Caco-2 (cell line): ENCODE results near the gene TMEM62. TPM values are rescaled to one million over a fixed set of nuclear protein-coding genes. Genes with fewer than 3 reads are reported as not detected.
A peak's percentile ranks its signal among the peaks of the same experiment; 100 is the strongest.

Experiments used
- Bru-seq: library from RNA; stranded (reverse); fragments of 400-500 nt; gene quantifications from one replicate; lab custom pipeline; 2021; lab: Mats Ljungman, UMichigan
- BruChase-seq, 2 experiments: library from RNA; stranded (reverse); fragments of 400-500 nt; gene quantifications; one replicate each; lab custom pipeline; 2021; lab: Mats Ljungman, UMichigan
- BruUV-seq: library from RNA; stranded (reverse); fragments of 400-500 nt; replicated peaks from 2 replicates; lab custom pipeline; 2021; lab: Mats Ljungman, UMichigan
- CTCF ChIA-PET: fragments of 300-600 bp; sonication (Branson Sonifier 250); formaldehyde crosslinking; loops from one replicate; lab custom pipeline; 2022; ENCODE audit warnings: antibody characterized with exemption; lab: Charles Lee
- POLR2A ChIA-PET: fragments of 300-600 bp; sonication (Branson Sonifier 250); formaldehyde crosslinking; loops from one replicate; lab custom pipeline; 2022; ENCODE audit warnings: antibody characterized with exemption; lab: Charles Lee
- DNase-seq, 2 experiments: peaks; one replicate each; pipeline versions ENCODE4 v3.0.0 to v3.0.0-alpha.2; 2020 to 2022
- H3K27me3 ChIP-seq: replicated peaks from 2 replicates; pipeline ENCODE4 v1.6.0; 2011; ENCODE audit warnings: low read length; ENCODE audit not compliant: control insufficient read depth, insufficient read depth
- H3K36me3 ChIP-seq: 2 replicates; pipeline ENCODE4 v1.5.1; 2011; ENCODE audit warnings: low read length; ENCODE audit not compliant: control insufficient read depth, insufficient read depth
- H3K4me1 ChIP-seq: fragments of 250-450 bp; sonication (Bioruptor Pico); 2 replicates; pipeline ENCODE4 v1.5.1; 2020; ENCODE audit warnings: mild to moderate bottlenecking
- H3K4me3 ChIP-seq: 2 replicates; pipeline ENCODE4 v1.5.1; 2011; ENCODE audit warnings: low read depth, mild to moderate bottlenecking, control low read depth, low read length
- H3K9me3 ChIP-seq: fragments of 250-450 bp; sonication (Bioruptor Pico); 2 replicates; pipeline ENCODE4 v1.5.1; 2020; ENCODE audit warnings: mild to moderate bottlenecking, moderate library complexity
- H3K27ac Mint-ChIP-seq: one replicate; pipeline ENCODE4 v1.8.0; 2022; ENCODE audit warnings: mixed read lengths; ENCODE audit not compliant: unreplicated experiment
- H3K27me3 Mint-ChIP-seq: one replicate; pipeline ENCODE4 v1.8.0; 2022; ENCODE audit warnings: mixed read lengths; ENCODE audit not compliant: insufficient read depth, unreplicated experiment
- H3K36me3 Mint-ChIP-seq: one replicate; pipeline ENCODE4 v1.8.0; 2022; ENCODE audit warnings: mild to moderate bottlenecking, mixed read lengths; ENCODE audit not compliant: insufficient read depth, unreplicated experiment
- H3K4me1 Mint-ChIP-seq: one replicate; pipeline ENCODE4 v1.8.0; 2022; ENCODE audit warnings: low read depth, mixed read lengths; ENCODE audit not compliant: unreplicated experiment
- H3K4me3 Mint-ChIP-seq: one replicate; pipeline ENCODE4 v1.8.0; 2022; ENCODE audit warnings: mild to moderate bottlenecking, moderate library complexity, mixed read lengths; ENCODE audit not compliant: unreplicated experiment
- H3K9me3 Mint-ChIP-seq: one replicate; pipeline ENCODE4 v1.8.0; 2022; ENCODE audit warnings: mixed read lengths; ENCODE audit not compliant: unreplicated experiment
- intact Hi-C: fragments of 100-400 bp; cut with micrococcal nuclease; formaldehyde crosslinking; loops from one replicate; pipeline ENCODE4 v1.10.0; 2022; ENCODE audit not compliant: unreplicated experiment
- long read RNA-seq: library from polyadenylated mRNA; stranded (forward); transcript quantifications from one replicate; pipeline ENCODE4 v2.0.0, GENCODE V29; 2022
- total RNA-seq: library from RNA; stranded (reverse); gene quantifications from 2 replicates; pipeline ENCODE4 v1.2.3, GENCODE V29; 2022
- TF ChIP-seq, protein P1 (sequence below), 2 experiments: fragments of 200-600 bp in 1 of 2; IDR thresholded peaks; 1 replicate in 1 of 2; 2 replicates in 1 of 2; pipeline versions ENCODE4 v1.5.1 to v1.8.0; 2011 to 2022; ENCODE audit warnings: antibody characterized with exemption in 1 of 2, control low read depth in 1 of 2, inconsistent platforms in 1 of 2, low read depth in 1 of 2, low read length in 1 of 2, mild to moderate bottlenecking in 1 of 2, moderate library complexity in 1 of 2; ENCODE audit not compliant: insufficient read depth in 1 of 2, severe bottlenecking in 1 of 2, unreplicated experiment in 1 of 2

Gene TMEM62
- total RNA-seq (22.0 and 23.7 TPM in 2 replicates), Bru-seq, nascent RNA (percentile 82 among the genes with signal in this experiment), BruChase-seq, experiment 1, labeled RNA remaining after a 2-hour chase (percentile 71 among the genes with signal in this experiment), BruChase-seq, experiment 2, labeled RNA remaining after a 6-hour chase (percentile 66 among the genes with signal in this experiment)
- long read RNA-seq, transcript TMEM62-201 (14 exons, 2,771 nt) = major isoform, 13 of 34 reads
- long read RNA-seq, partial matches to known transcripts = 8 of 34 reads
- long read RNA-seq, other reads (novel, unspliced or antisense) = 13 of 34 reads

DNA sequence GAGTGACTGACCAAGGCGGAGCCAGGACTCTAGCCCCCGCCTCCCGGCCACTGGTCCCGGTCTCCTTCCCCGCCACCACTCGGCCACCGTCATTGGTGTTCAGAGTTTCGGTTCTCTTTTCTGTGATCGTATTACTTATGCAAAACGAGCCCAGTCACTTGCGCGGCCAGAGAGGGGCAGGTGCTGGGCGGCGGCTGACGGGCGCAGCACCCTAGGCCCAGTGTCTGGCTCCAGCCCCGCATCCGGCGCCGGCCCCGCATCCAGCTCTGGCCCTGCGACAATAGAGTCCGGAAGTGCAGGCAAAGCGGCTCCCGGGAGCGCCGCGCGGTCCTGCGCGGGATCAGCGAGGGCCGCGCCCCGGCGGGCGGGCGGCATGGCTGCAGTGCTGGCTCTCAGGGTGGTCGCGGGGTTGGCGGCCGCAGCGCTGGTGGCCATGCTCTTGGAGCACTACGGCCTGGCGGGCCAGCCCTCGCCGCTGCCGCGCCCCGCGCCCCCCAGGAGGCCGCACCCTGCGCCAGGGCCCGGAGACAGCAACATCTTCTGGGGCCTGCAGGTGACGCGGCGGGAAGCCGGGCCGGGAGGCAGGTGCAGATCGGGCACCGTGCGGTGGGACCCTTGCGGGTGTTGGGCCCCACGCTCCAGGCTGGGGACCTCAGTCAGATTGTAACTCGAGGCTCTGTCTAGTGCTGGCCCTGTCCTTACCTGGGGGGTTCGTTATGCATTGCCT, at the start of gene TMEM62:
Gene TMEM62 (plus strand): TSS at position 157 of the 727 bp plus-strand sequence. CDS start 217 bp downstream, at position 374.
- intact Hi-C loops = loop anchor here (1.0 to 2.0 kb wide), 2 partner anchors 27 to 51 kb away; partner anchors contain the start of genes CCNDBP1 and UBR1
- ChIA-PET POLR2A (no interaction called here), CTCF (no interaction called here)
- Histone ChIP-seq H3K9me3 (no peaks in the 10 kb centered on the region; the same call in 1 of the 2 replicates), H3K4me1 (no peaks in the 10 kb centered on the region), H3K27me3 (no peaks in the 10 kb centered on the region; the same call in 1 of the 2 replicates), H3K4me3 (peak within 1 kb of the TSS; percentile 73), H3K36me3 (peaks cover 3% of the 10 kb centered on the region; the same call in 1 of the 2 replicates)
- no peaks in the 10 kb centered on the region for H3K27me3 Mint-ChIP-seq
- peak within 1 kb of the TSS; percentile 94 for H3K4me3 Mint-ChIP-seq
- DNase-seq = peak; percentile 87 to 89
- peaks cover 13% of the 10 kb centered on the region for H3K36me3 Mint-ChIP-seq
- peaks cover 20% of the 10 kb centered on the region for H3K9me3 Mint-ChIP-seq
- no TSS peak for BruUV-seq
- TF ChIP-seq, protein P1, sequence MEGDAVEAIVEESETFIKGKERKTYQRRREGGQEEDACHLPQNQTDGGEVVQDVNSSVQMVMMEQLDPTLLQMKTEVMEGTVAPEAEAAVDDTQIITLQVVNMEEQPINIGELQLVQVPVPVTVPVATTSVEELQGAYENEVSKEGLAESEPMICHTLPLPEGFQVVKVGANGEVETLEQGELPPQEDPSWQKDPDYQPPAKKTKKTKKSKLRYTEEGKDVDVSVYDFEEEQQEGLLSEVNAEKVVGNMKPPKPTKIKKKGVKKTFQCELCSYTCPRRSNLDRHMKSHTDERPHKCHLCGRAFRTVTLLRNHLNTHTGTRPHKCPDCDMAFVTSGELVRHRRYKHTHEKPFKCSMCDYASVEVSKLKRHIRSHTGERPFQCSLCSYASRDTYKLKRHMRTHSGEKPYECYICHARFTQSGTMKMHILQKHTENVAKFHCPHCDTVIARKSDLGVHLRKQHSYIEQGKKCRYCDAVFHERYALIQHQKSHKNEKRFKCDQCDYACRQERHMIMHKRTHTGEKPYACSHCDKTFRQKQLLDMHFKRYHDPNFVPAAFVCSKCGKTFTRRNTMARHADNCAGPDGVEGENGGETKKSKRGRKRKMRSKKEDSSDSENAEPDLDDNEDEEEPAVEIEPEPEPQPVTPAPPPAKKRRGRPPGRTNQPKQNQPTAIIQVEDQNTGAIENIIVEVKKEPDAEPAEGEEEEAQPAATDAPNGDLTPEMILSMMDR (IDR thresholded peaks at IDR 0.05; ENCODE audit: insufficient read depth in 1 of 2, low read depth in 1 of 2, low read length in 1 of 2, severe bottlenecking in 1 of 2, unreplicated experiment in 1 of 2) = peak in 1 of 2 experiments; percentile 2
- H3K27ac Mint-ChIP-seq = peak within 1 kb of the TSS; percentile 95
- H3K4me1 Mint-ChIP-seq = peaks cover 16% of the 10 kb centered on the region

DNA sequence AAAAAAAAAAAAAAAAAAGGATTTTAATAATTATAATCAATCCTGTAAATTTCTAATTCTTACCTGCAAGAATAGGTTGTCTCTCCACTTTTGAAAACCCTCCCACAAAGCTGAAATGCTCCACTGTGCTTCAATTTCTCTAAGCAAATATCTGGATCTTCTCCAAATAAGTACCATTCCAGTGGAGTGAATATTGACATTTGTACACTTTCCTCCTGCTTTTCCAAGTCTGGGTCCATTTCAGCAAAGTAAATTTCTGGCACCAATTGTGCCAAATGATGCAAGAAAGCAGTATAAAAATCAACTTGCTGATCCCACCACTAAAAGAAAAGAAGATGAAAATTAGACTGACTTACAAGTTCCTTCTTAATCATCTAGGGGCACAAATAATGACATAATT, 47.5 kb upstream of the TMEM62 start:
- H3K4me3 Mint-ChIP-seq = no peak overlapping the region
- no peaks in the 10 kb centered on the region for H3K4me1 Mint-ChIP-seq
- intact Hi-C loops = no loop called here
- Histone ChIP-seq H3K36me3 (no peaks in the 10 kb centered on the region), H3K4me1 (no peaks in the 10 kb centered on the region), H3K9me3 (no peaks in the 10 kb centered on the region), H3K27me3 (no peaks in the 10 kb centered on the region), H3K4me3 (no peak overlapping the region)
- H3K9me3 Mint-ChIP-seq = no peaks in the 10 kb centered on the region
- DNase-seq = no peak
- H3K27ac Mint-ChIP-seq = no peak overlapping the region
- CTCF ChIA-PET = no interaction called here
- TF ChIP-seq, protein P1 (IDR thresholded peaks at IDR 0.05; ENCODE audit: insufficient read depth in 1 of 2, low read depth in 1 of 2, low read length in 1 of 2, severe bottlenecking in 1 of 2, unreplicated experiment in 1 of 2) = no peak
- H3K27me3 Mint-ChIP-seq = no peaks in the 10 kb centered on the region
- peaks cover 21% of the 10 kb centered on the region for H3K36me3 Mint-ChIP-seq
- no TSS peak for BruUV-seq
- POLR2A ChIA-PET = no interaction called here

DNA sequence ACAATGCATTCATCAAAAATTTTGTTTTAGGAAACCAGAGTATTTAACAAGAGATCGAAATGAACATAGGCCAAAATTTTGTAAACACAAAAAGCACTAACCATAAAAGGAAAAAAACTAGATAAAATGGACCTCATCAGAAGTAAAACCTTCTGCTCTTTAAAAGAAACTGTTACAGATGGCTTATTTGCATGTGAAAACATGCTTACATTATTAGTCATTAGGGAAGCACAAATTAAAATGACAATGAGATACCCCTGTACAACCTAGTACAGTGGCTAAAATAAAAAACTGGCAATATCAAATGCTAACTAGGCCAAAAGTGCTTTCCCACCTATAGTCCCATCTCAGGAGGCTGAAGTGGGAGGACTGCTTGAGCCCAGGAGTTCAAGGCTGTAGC, 46.8 kb upstream of the TMEM62 start:
- no peaks in the 10 kb centered on the region for H3K4me1 ChIP-seq
- POLR2A ChIA-PET = no interaction called here
- Mint-ChIP-seq H3K36me3 (peaks cover 18% of the 10 kb centered on the region), H3K4me1 (no peaks in the 10 kb centered on the region), H3K4me3 (no peak overlapping the region), H3K9me3 (no peaks in the 10 kb centered on the region), H3K27ac (no peak overlapping the region), H3K27me3 (no peaks in the 10 kb centered on the region)
- H3K4me3 ChIP-seq = no peak overlapping the region
- intact Hi-C loops = no loop called here
- no peaks in the 10 kb centered on the region for H3K36me3 ChIP-seq
- no peak for DNase-seq
- H3K9me3 ChIP-seq = no peaks in the 10 kb centered on the region
- H3K27me3 ChIP-seq = no peaks in the 10 kb centered on the region
- no TSS peak for BruUV-seq
- CTCF ChIA-PET = no interaction called here
- TF ChIP-seq, protein P1 (IDR thresholded peaks at IDR 0.05; ENCODE audit: insufficient read depth in 1 of 2, low read depth in 1 of 2, low read length in 1 of 2, severe bottlenecking in 1 of 2, unreplicated experiment in 1 of 2) = no peak
